ENCODE measurements around the gene VSX2. TPM values are rescaled to one million over a fixed set of nuclear protein-coding genes. Genes with fewer than 3 reads are reported as not detected.

Gene VSX2
- total RNA-seq, 1 experiment from 2014 or later = not detected

DNA sequence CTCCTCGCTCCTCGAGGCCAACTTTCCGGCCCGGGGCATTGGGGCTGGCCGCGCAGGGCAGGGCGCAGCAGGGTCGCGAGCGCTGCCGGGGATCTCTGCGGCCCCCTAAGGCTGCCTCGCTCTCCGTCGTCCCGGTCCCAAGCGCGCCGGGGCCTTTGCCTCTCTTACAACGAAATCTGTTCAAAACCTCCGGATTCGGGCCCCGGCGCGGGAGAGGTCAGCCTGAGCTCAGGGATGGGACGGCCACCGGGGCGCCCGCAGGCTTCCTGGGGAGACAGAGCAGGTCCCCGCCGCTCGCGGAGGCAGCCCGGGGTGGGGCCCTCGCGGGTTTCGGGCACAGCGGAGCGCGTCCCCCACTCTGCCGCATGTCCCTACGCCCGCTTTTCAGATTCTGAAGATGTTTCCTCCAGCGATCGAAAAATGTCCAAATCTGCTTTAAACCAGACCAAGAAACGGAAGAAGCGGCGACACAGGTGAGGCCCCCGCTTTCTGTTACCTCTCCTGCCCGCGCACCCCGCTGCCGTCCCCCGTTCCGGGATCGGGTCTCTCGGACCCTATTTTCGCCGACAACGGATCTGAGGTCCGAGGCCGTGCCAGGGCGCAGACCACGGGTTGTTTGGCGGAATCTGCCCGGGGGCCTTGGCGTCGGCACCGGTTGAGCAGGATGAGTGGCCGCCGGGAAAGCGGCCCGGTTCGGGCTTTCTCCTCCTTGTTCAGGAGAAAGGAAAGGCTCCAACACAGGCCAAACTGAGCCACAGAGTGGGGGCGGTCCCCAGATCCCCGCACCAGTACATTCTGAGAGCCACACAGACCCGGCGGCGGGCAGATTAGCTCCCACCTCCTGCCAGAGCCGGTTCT is 1.8 kb downstream of the VSX2 start:
- ChIA-PET CTCF (no interaction called here), POLR2A (ENCODE audit: unreplicated experiment) (no interaction called here)
- TF ChIP-seq, protein P1, sequence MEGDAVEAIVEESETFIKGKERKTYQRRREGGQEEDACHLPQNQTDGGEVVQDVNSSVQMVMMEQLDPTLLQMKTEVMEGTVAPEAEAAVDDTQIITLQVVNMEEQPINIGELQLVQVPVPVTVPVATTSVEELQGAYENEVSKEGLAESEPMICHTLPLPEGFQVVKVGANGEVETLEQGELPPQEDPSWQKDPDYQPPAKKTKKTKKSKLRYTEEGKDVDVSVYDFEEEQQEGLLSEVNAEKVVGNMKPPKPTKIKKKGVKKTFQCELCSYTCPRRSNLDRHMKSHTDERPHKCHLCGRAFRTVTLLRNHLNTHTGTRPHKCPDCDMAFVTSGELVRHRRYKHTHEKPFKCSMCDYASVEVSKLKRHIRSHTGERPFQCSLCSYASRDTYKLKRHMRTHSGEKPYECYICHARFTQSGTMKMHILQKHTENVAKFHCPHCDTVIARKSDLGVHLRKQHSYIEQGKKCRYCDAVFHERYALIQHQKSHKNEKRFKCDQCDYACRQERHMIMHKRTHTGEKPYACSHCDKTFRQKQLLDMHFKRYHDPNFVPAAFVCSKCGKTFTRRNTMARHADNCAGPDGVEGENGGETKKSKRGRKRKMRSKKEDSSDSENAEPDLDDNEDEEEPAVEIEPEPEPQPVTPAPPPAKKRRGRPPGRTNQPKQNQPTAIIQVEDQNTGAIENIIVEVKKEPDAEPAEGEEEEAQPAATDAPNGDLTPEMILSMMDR (conservative IDR thresholded peaks at IDR 0.05; ENCODE audit: low read depth, low read length) = no peak
- TF ChIP-seq EZH2 (IDR thresholded peaks at IDR 0.05; ENCODE audit: low read length, unreplicated experiment) = peak; percentile 84
- no peak overlapping the region; the same call in 1 of the 2 replicates for H3K4me2 ChIP-seq (ENCODE audit: low read length)
- no peak overlapping the region for H3K27ac ChIP-seq (ENCODE audit: low read length)
- peaks cover 44% of the 10 kb centered on the region for H3K27me3 ChIP-seq (ENCODE audit: low read length)
- H3K36me3 ChIP-seq (ENCODE audit: low read depth, low read length) = no peaks in the 10 kb centered on the region
- H3K9ac ChIP-seq (ENCODE audit: low read length) = no peak overlapping the region
- ATAC-seq (no peak), DNase-seq (no peak)
- no peaks in the 10 kb centered on the region for H3F3A ChIP-seq (ENCODE audit: low read length, unreplicated experiment)
- H3K9me3 ChIP-seq (ENCODE audit: low read length) = no peaks in the 10 kb centered on the region
- no peaks in the 10 kb centered on the region for H4K20me1 ChIP-seq (ENCODE audit: low read length)
- intact Hi-C loops (cut with micrococcal nuclease) = no loop called here
- H3K4me1 ChIP-seq (ENCODE audit: insufficient read depth, low read length) = no peaks in the 10 kb centered on the region
- no peaks in the 10 kb centered on the region for H3K79me2 ChIP-seq (ENCODE audit: low read length)
- no TSS peak for BruUV-seq (replicated peaks)
- no peak overlapping the region for H3K4me3 ChIP-seq (ENCODE audit: low read length)
- H2AFZ ChIP-seq (ENCODE audit: low read length) = no peak overlapping the region
- H3K9me2 ChIP-seq (replicated peaks; ENCODE audit: low read length) = no peaks in the 10 kb centered on the region

GRCh38 chr14:74241652-74242017 is 2.4 kb downstream of the VSX2 start:
- intact Hi-C loops (cut with micrococcal nuclease) = no loop called here
- H3F3A ChIP-seq (ENCODE audit: low read length, unreplicated experiment) = no peaks in the 10 kb centered on the region
- POLR2A ChIA-PET (ENCODE audit: unreplicated experiment) = no interaction called here
- no peak overlapping the region for H2AFZ ChIP-seq (ENCODE audit: low read length)
- H3K9me2 ChIP-seq (replicated peaks; ENCODE audit: low read length) = no peaks in the 10 kb centered on the region
- TF ChIP-seq EZH2phosphoT487 (IDR thresholded peaks at IDR 0.05; ENCODE audit: borderline replicate concordance, low read length) (no peak), EZH2 (IDR thresholded peaks at IDR 0.05; ENCODE audit: low read length, unreplicated experiment) (no peak)
- TF ChIP-seq, protein P1 (conservative IDR thresholded peaks at IDR 0.05; ENCODE audit: low read depth, low read length) = no peak
- H3K9me3 ChIP-seq (ENCODE audit: low read length) = no peaks in the 10 kb centered on the region
- no peaks in the 10 kb centered on the region for H3K79me2 ChIP-seq (ENCODE audit: low read length)
- H3K4me2 ChIP-seq (ENCODE audit: low read length) = no peak overlapping the region
- H3K27me3 ChIP-seq (ENCODE audit: low read length) = peaks cover 44% of the 10 kb centered on the region
- no peak overlapping the region for H3K4me3 ChIP-seq (ENCODE audit: low read length)
- DNase-seq = no peak
- no peak for ATAC-seq
- no peaks in the 10 kb centered on the region for H3K36me3 ChIP-seq (ENCODE audit: low read depth, low read length)
- CTCF ChIA-PET = no interaction called here
- H3K9ac ChIP-seq (ENCODE audit: low read length) = no peak overlapping the region
- H3K27ac ChIP-seq (ENCODE audit: low read length) = no peak overlapping the region
- H4K20me1 ChIP-seq (ENCODE audit: low read length) = no peaks in the 10 kb centered on the region
- BruUV-seq (replicated peaks) = no TSS peak
- H3K4me1 ChIP-seq (ENCODE audit: insufficient read depth, low read length) = no peaks in the 10 kb centered on the region

DNA sequence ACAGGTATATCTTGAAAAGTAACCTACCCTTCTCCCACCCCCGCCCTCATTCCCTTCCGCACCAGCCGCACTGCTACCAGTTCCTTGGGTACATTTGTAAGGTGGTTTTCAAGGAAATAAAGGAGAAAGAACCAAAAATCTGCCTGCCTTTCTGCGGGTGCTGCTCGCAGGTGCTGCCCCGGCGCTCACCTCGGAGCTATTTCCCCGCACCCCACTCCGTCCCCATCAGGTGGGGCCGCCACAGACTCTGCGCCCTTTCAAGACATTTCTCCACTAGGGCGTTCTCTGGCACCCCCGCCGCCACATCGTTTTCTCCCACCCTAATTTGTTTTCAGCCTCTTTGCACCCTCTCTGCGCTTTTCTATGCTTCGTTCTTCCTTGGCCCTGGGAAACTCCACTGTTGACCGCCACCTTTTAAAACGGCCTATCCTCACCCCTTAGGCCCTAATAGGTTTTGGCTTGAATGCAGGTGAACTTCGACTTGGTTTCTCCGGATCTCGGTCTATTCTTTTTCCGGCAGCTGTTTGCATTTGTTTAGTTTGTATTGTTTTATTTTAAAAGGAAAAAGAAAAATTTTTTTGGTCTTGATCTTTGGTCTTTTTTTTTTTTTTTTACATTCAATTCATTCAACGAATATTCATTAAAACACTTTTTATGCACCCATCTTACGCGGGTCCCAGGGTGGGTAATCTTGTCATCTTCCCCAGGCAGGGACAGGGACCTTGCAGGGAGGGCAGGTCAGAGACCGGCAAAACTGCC is 3.0 kb downstream of the VSX2 start:
- H3K79me2 ChIP-seq (ENCODE audit: low read length) = no peaks in the 10 kb centered on the region
- H3K4me1 ChIP-seq (ENCODE audit: insufficient read depth, low read length) = no peaks in the 10 kb centered on the region
- H3K27me3 ChIP-seq (ENCODE audit: low read length) = peaks cover 44% of the 10 kb centered on the region
- H3K4me2 ChIP-seq (ENCODE audit: low read length) = no peak overlapping the region
- H3K9me2 ChIP-seq (replicated peaks; ENCODE audit: low read length) = no peaks in the 10 kb centered on the region
- H3K9ac ChIP-seq (ENCODE audit: low read length) = no peak overlapping the region
- ChIA-PET POLR2A (ENCODE audit: unreplicated experiment) (no interaction called here), CTCF (no interaction called here)
- H2AFZ ChIP-seq (ENCODE audit: low read length) = no peak overlapping the region
- intact Hi-C loops (cut with micrococcal nuclease) = no loop called here
- H3F3A ChIP-seq (ENCODE audit: low read length, unreplicated experiment) = no peaks in the 10 kb centered on the region
- TF ChIP-seq EZH2 (IDR thresholded peaks at IDR 0.05; ENCODE audit: low read length, unreplicated experiment) (no peak), EZH2phosphoT487 (IDR thresholded peaks at IDR 0.05; ENCODE audit: borderline replicate concordance, low read length) (0 out of 2 replicates have a peak, but pooled peaks have one; percentile 9)
- ATAC-seq (no peak), DNase-seq (no peak)
- no TSS peak for BruUV-seq (replicated peaks)
- no peaks in the 10 kb centered on the region for H3K9me3 ChIP-seq (ENCODE audit: low read length)
- no peak overlapping the region for H3K27ac ChIP-seq (ENCODE audit: low read length)
- no peaks in the 10 kb centered on the region for H3K36me3 ChIP-seq (ENCODE audit: low read depth, low read length)
- H3K4me3 ChIP-seq (ENCODE audit: low read length) = no peak overlapping the region
- H4K20me1 ChIP-seq (ENCODE audit: low read length) = no peaks in the 10 kb centered on the region

Measured in PC-3 (cell line).